WI38 (cell line): ENCODE results near the gene AK5.
"Not testable (repeated sequence)": the region's sequence is repeated elsewhere in the genome, so short reads cannot be mapped to it uniquely, and the experiment has no call there.

Experiments used
- H3K4me3 ChIP-seq: 2 replicates; pipeline ENCODE4 v1.5.1; 2011; ENCODE audit warnings: low read depth, mild to moderate bottlenecking, control low read depth, low read length
- TF ChIP-seq, protein P1 (sequence below): IDR thresholded peaks from 2 replicates; pipeline ENCODE4 v1.5.1; 2012; ENCODE audit warnings: low read depth, mild to moderate bottlenecking, control low read depth, low read length

The AK5 gene

DNA sequence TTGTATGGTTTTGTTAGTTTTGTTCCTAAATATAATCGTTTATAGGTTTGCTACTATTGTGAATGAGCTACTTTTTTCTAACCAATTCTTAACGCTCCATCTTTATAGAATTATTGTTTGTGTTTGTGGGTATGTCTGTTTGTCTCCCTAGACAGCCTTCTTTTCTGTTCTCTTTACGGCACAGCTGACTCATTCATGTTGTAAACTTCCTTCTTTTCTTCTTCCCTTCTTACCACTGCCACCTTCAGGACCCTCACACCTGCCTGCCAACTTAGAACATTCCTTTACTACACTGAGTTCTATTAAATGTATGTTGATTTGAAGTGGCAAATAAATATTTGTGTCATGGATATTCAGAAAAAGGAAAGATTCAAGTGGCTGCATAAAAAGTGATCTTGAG lies 29.1 kb downstream of the AK5 start:
- TF ChIP-seq, protein P1, sequence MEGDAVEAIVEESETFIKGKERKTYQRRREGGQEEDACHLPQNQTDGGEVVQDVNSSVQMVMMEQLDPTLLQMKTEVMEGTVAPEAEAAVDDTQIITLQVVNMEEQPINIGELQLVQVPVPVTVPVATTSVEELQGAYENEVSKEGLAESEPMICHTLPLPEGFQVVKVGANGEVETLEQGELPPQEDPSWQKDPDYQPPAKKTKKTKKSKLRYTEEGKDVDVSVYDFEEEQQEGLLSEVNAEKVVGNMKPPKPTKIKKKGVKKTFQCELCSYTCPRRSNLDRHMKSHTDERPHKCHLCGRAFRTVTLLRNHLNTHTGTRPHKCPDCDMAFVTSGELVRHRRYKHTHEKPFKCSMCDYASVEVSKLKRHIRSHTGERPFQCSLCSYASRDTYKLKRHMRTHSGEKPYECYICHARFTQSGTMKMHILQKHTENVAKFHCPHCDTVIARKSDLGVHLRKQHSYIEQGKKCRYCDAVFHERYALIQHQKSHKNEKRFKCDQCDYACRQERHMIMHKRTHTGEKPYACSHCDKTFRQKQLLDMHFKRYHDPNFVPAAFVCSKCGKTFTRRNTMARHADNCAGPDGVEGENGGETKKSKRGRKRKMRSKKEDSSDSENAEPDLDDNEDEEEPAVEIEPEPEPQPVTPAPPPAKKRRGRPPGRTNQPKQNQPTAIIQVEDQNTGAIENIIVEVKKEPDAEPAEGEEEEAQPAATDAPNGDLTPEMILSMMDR, result no peak
- no peak overlapping the region for H3K4me3 ChIP-seq

DNA sequence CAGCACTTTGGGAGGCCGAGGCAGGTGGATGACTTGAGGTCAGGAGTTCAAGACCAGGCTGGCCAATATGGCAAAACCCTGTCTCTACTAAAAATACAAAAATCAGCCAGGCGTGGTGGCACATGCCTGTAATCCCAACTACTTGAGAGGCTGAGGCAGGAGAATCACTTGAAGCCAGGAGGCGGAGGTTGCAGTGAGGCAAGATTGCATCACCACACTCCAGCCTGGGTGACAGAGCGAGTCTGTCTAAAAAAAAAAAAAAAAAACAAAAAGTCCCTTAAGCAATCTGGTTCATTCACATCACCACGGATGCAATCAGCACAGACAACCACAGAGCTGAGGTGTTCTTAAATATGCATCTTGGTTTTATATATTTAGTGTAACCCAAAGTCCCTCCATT lies 30.5 kb downstream of the AK5 start:
- H3K4me3 ChIP-seq, result not testable (repeated sequence)

DNA sequence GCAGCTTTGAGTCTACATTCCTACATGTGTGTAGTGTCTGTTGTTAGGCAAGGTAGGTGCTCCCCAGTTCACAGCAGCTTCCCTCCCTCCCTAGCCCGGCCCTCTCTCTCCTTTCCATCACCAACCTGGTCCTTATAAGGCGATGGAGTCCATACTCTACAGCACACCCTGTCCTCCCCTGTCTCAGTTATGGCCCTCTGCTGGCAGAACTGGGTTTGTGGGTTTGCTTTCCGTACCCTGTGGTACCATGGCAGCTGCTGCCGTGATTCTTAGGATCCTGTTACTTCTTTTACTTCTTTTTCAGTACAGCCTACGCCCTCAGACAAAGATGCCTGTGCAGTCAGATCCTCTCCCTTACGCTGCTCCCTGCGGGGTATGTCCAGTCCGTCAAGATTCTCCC lies 31.7 kb downstream of the AK5 start:
- TF ChIP-seq, protein P1, result no peak
- no peak overlapping the region for H3K4me3 ChIP-seq

DNA sequence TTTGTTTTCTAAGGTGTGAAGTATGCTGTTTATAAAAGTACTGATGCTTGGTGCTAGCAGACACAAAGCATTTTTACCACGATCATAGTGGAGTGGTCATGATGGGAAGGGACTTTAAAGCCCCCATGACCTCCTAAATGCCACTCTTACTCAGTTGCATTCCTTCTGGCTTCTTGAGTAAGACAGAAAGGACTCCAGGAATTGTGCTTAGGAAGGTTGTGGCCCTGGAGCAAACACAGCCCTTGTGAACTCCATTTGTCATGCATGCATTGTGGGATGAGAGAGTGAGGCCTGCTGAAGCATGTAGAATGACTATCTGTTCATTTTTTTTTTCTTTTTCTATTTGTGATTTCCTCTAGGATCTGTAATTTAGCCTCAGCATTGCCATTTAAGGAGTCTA lies 34.2 kb downstream of the AK5 start:
- TF ChIP-seq, protein P1, result no peak
- H3K4me3 ChIP-seq, result no peak overlapping the region

DNA sequence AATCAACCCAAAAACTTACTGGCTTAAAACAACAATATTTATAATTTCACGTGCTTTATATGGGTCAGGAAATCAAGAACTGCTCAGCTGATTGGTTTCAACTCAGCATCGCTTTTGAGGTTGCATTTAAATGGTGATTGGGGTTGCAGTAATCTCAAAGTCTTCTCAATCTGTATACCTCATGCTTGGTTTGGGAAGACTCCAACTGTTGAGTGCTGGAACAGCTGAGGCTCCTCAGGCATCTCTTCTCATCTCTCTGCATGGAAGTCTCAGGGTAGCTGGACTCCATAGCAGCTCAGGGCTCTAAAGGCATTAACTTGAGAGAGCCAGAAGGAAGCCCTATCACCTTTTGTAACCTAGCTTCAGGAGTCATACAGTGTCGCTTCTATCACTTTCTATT lies 35.1 kb downstream of the AK5 start:
- no peak overlapping the region for H3K4me3 ChIP-seq
- TF ChIP-seq, protein P1, result no peak

DNA sequence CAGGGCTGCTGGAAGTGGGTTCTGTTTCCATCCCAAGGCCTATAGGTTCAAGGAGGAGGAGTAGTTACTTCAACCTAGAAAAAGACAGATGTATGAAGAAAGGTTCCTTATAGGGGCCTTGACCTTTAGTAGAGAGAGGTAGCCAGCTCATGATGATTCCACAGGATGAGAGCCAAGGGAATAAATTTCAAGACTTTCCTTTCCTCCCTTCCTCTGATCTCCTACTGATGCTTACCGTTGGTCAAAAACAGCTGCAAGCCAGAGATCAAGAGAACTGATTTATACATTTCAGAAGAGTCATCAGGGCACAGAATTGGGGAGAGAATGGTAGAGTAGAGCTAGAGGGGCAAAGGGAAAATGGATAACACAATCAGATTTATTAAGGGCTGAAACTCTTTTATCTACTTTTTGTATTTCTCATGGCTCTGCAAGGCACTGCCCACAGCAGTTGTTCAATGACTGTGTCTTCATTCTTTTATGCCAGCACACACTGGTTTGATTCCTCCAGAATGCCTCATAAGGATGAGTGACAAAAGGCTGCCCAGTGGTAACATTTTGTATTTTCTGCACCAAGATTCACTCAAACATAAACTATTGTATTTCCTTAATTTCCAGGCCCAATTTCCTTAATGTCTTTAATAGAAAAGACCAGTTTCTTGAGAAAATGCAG lies 37.4 kb downstream of the AK5 start:
- no peak overlapping the region for H3K4me3 ChIP-seq
- TF ChIP-seq, protein P1, result no peak

DNA sequence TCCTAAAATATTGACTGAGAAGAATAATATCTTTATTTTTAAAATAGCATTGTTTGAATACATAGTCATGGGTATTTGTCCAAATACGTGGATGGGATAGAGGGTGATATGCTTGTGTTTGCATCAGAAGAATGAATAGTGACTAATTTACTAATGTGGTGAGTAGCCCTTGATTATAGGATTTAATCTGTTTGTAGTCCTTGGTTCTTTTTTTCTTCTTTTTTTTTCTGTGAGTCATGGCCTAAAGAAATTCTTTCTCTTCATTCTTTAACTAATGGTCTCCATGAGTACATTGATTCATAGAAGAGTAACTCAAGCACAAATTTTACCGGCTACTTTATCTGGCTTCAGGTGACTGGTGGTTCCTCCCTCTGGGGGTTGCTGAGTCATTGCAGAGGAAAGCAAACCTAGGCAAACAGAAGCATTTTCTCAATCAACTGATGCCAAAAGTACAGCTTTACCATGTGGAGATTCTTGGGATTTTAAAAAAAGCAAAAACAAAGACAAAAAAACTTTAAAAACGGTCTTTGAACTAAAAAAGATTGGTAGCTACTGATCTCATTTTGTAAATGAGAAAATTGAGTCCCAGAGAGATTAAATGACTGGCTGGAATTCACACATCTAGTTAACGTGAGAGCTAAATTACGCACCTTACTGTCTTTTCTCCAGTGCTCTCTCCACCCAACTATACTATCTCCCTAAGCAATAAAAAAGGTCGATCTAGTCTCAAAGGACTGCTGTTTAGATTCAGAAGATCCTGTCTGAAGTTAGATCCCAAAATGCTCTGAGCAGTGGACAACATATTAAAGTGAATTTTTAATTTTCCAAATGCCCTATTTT lies 40.5 kb downstream of the AK5 start:
- TF ChIP-seq, protein P1, result no peak
- H3K4me3 ChIP-seq, result no peak overlapping the region
